ENCODE results near the gene F12.
"Not testable (repeated sequence)": the region's sequence is repeated elsewhere in the genome, so short reads cannot be mapped to it uniquely, and the experiment has no call there.

The F12 gene

DNA sequence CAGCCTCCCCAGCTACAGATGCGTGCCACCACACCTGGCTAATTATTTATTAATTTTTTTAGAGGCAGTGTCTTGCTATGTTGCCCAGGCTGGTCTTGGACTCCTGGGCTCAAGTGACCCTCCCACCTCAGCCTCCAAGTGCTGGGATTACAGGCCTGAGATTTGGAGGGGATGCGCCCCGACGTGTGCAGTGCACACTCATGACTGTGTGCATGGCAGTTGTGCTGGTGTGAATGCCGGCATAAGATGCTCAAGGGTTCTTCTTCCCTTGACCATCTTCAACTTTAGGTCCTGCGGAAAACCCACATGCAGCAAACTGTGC, 28.6 kb downstream of the F12 start:
- no peaks in the 10 kb centered on the region for H3K36me3 ChIP-seq
- H3K27me3 ChIP-seq (ENCODE audit: insufficient read depth, low read depth, severe bottlenecking), result no peaks in the 10 kb centered on the region
- H3K4me3 ChIP-seq (ENCODE audit: low read depth, low read length), result no peak overlapping the region
- H3K9me3 ChIP-seq (ENCODE audit: severe bottlenecking), result no peaks in the 10 kb centered on the region
- TF ChIP-seq, protein P1, sequence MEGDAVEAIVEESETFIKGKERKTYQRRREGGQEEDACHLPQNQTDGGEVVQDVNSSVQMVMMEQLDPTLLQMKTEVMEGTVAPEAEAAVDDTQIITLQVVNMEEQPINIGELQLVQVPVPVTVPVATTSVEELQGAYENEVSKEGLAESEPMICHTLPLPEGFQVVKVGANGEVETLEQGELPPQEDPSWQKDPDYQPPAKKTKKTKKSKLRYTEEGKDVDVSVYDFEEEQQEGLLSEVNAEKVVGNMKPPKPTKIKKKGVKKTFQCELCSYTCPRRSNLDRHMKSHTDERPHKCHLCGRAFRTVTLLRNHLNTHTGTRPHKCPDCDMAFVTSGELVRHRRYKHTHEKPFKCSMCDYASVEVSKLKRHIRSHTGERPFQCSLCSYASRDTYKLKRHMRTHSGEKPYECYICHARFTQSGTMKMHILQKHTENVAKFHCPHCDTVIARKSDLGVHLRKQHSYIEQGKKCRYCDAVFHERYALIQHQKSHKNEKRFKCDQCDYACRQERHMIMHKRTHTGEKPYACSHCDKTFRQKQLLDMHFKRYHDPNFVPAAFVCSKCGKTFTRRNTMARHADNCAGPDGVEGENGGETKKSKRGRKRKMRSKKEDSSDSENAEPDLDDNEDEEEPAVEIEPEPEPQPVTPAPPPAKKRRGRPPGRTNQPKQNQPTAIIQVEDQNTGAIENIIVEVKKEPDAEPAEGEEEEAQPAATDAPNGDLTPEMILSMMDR (IDR thresholded peaks at IDR 0.05; ENCODE audit: low read depth, low read length), result no peak
- DNase-seq, result no peak
- H3K27ac ChIP-seq, result no peak overlapping the region

GRCh38 chr5:177378884-177379883, 30.2 kb downstream of the F12 start:
- no peaks in the 10 kb centered on the region for H3K36me3 ChIP-seq
- no peak overlapping the region for H3K27ac ChIP-seq
- DNase-seq, result no peak
- no peaks in the 10 kb centered on the region for H3K27me3 ChIP-seq (ENCODE audit: insufficient read depth, low read depth, severe bottlenecking)
- no peak overlapping the region for H3K4me3 ChIP-seq (ENCODE audit: low read depth, low read length)
- no peaks in the 10 kb centered on the region for H3K9me3 ChIP-seq (ENCODE audit: severe bottlenecking)
- TF ChIP-seq, protein P1 (IDR thresholded peaks at IDR 0.05; ENCODE audit: low read depth, low read length), result no peak

DNA sequence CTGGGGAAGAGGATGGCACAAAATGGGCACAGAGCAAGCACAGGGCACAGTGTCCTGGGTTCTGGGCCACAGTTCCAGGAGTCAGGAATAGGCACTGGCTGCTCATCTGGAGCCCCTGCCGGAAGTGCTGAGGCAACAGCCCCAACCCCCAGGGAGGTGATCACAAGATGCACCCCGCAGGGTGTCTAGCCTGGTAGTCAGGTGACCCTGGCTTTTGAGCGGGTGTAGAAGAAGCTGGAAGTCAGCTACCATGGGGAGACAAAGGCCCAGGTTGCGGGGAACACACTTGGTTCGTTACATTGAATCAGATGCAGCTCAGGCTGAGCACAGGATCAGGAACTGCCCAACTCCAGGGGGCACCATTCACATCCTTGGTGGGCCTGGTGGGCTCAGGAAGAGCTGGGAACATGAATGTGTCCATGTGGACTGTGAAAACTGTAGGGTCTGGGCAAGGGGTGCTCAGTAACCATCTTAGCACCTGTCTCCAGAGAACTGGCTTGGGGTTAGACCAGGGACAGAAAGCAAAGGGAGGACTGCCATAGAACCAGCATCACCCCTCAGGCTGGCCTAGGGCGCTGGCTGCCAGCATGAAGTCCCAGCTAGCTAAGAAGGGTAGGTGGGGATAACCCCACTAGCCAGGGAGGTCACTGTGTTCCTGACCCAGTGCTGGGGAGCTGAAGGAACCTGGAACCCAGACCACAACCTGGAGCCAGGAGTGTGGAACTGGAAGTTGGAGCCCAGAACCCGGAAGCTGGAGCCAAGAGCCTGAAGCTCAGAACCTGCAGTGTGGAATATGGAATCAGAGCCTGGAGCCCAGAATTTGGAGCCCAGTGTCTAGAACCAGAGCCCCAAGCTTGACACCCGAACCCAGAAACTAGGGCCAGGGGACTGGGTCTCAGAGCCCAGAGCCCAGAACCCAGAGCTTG, 31.2 kb downstream of the F12 start:
- TF ChIP-seq, protein P1 (IDR thresholded peaks at IDR 0.05; ENCODE audit: low read depth, low read length), result no peak
- Histone ChIP-seq H3K9me3 (ENCODE audit: severe bottlenecking) (no peaks in the 10 kb centered on the region), H3K27me3 (ENCODE audit: insufficient read depth, low read depth, severe bottlenecking) (no peaks in the 10 kb centered on the region), H3K36me3 (no peaks in the 10 kb centered on the region), H3K27ac (no peak overlapping the region), H3K4me3 (ENCODE audit: low read depth, low read length) (no peak overlapping the region)
- DNase-seq, result no peak

DNA sequence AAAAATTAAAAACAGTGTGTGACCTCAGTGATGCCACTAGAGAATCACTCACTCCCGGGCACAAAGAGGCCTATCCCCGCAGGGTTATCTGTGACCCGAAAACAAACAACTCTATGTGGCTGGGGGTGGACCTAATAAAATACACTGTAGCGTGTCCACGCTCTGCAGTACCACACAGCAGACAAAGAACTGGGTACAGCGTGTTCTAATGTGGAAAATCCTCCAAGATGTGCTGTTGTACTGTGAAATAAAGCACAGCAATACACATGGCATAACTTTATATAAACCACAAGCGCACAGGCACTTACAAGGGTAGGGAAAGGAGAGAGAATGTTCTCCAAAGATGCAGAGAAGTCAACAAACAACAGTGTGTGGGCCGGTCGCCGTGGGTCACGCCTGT, 33.3 kb downstream of the F12 start:
- Histone ChIP-seq H3K27me3 (ENCODE audit: insufficient read depth, low read depth, severe bottlenecking) (no peaks in the 10 kb centered on the region), H3K36me3 (no peaks in the 10 kb centered on the region), H3K27ac (no peak overlapping the region), H3K4me3 (ENCODE audit: low read depth, low read length) (no peak overlapping the region), H3K9me3 (ENCODE audit: severe bottlenecking) (no peaks in the 10 kb centered on the region)
- TF ChIP-seq, protein P1 (IDR thresholded peaks at IDR 0.05; ENCODE audit: low read depth, low read length), result no peak
- no peak for DNase-seq

- not testable (repeated sequence) for H3K9me3 ChIP-seq (ENCODE audit: severe bottlenecking); H3K4me3 ChIP-seq (ENCODE audit: low read depth, low read length); H3K27me3 ChIP-seq (ENCODE audit: insufficient read depth, low read depth, severe bottlenecking); DNase-seq; H3K36me3 ChIP-seq; H3K27ac ChIP-seq
These were observed 33.8 kb downstream of the F12 start for GRCh38 chr5:177375516-177375915.

DNA sequence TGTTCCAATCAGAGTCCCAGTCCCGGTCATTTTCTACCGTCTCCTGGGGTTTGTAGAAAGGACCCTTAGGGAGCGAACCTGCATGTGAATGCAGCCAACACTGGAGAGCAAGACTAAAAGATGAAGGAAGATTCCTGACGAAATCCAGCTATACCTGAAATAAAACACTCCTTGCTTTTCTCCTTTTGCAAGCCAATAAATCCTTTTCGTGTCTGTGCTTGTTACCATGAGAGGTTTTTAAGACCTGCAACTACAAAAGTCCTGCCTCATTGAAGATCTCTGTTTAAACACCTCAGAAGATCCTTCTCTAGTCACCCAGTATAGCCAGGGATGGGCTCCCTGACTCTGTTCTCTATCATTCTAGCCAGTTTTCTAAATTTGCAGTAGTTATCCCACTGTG, 35.2 kb downstream of the F12 start:
- DNase-seq, result no peak
- H3K9me3 ChIP-seq (ENCODE audit: severe bottlenecking), result no peaks in the 10 kb centered on the region
- H3K27ac ChIP-seq, result no peak overlapping the region
- H3K27me3 ChIP-seq (ENCODE audit: insufficient read depth, low read depth, severe bottlenecking), result no peaks in the 10 kb centered on the region
- no peak overlapping the region for H3K4me3 ChIP-seq (ENCODE audit: low read depth, low read length)
- TF ChIP-seq, protein P1 (IDR thresholded peaks at IDR 0.05; ENCODE audit: low read depth, low read length), result no peak
- H3K36me3 ChIP-seq, result no peaks in the 10 kb centered on the region
